Suprapubic skin (tissue), 3 donors: ENCODE results near the gene NR3C2.

ENCODE experiments used
- EP300 ChIP-seq: sonication (generic); formaldehyde crosslinking; IDR thresholded peaks from one replicate; pipeline ENCODE4 v1.6.1; 2017; ENCODE audit warnings: antibody characterized with exemption
- POLR2A ChIP-seq, 2 donors: fragments of 450-650 bp; IDR thresholded peaks; one replicate each; pipeline ENCODE4 v1.6.1; 2017; ENCODE audit warnings: antibody characterized with exemption in 2 of 2, mild to moderate bottlenecking in 2 of 2, moderate library complexity in 2 of 2
- TF ChIP-seq, protein P1 (sequence below), 2 donors: fragments of 200-600 bp in 1 of 2; fragments of 450-650 bp in 1 of 2; sonication (generic) in 1 of 2; IDR thresholded peaks; one replicate each; pipeline ENCODE4 v1.5.1; 2016 to 2019; ENCODE audit warnings: antibody characterized with exemption in 2 of 2, mild to moderate bottlenecking in 1 of 2, moderate library complexity in 1 of 2

DNA sequence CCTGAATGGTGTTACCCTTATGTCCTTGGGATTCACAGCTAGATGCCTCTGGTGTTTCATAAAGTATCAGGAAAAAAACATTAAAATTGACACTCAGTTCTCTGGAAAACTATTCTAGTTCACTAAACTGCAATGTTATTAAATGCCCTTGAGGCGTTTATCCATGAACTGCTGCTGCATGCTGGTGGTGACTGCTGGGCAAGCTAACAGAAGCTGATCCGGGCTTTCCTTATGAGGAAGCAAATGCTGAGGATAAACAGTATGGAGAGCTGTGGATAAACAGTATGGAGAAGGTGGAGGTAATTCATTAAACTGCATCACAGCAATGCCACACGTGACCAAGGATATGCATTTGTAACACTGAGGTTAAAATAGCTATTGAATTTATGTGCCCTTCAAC is 227.0 kb downstream of the NR3C2 start:
- TF ChIP-seq, protein P1, sequence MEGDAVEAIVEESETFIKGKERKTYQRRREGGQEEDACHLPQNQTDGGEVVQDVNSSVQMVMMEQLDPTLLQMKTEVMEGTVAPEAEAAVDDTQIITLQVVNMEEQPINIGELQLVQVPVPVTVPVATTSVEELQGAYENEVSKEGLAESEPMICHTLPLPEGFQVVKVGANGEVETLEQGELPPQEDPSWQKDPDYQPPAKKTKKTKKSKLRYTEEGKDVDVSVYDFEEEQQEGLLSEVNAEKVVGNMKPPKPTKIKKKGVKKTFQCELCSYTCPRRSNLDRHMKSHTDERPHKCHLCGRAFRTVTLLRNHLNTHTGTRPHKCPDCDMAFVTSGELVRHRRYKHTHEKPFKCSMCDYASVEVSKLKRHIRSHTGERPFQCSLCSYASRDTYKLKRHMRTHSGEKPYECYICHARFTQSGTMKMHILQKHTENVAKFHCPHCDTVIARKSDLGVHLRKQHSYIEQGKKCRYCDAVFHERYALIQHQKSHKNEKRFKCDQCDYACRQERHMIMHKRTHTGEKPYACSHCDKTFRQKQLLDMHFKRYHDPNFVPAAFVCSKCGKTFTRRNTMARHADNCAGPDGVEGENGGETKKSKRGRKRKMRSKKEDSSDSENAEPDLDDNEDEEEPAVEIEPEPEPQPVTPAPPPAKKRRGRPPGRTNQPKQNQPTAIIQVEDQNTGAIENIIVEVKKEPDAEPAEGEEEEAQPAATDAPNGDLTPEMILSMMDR (IDR thresholded peaks at IDR 0.05), result no peak
- TF ChIP-seq POLR2A (IDR thresholded peaks at IDR 0.05) (no peak), EP300 (no peak)
